Measurements from ENCODE around the gene LIPE.

The LIPE gene

GRCh38 chr19:42407085-42407815, 19.9 kb downstream of the LIPE start:
- Histone ChIP-seq H3K4me3 (ENCODE audit: low read length) (no peak overlapping the region), H3K9me3 (ENCODE audit: control insufficient read depth, low read length) (no peaks in the 10 kb centered on the region), H3K4me1 (ENCODE audit: control insufficient read depth, insufficient read depth, low read length) (peaks cover 11% of the 10 kb centered on the region), H3K27me3 (ENCODE audit: control insufficient read depth, insufficient read depth, low read length) (no peaks in the 10 kb centered on the region), H3K9ac (ENCODE audit: low read length) (no peak overlapping the region), H3K36me3 (ENCODE audit: control insufficient read depth, insufficient read depth, low read length) (peaks cover 4% of the 10 kb centered on the region)

- Histone ChIP-seq H3K36me3 (ENCODE audit: control insufficient read depth, insufficient read depth, low read length) (peaks cover 4% of the 10 kb centered on the region), H3K4me1 (ENCODE audit: control insufficient read depth, insufficient read depth, low read length) (peaks cover 9% of the 10 kb centered on the region), H3K9me3 (ENCODE audit: control insufficient read depth, low read length) (no peaks in the 10 kb centered on the region), H3K9ac (ENCODE audit: low read length) (no peak overlapping the region), H3K4me3 (ENCODE audit: low read length) (no peak overlapping the region), H3K27me3 (ENCODE audit: control insufficient read depth, insufficient read depth, low read length) (no peaks in the 10 kb centered on the region)
Measured at GRCh38 chr19:42406111-42406510, 21.1 kb downstream of the LIPE start.

GRCh38 chr19:42403586-42403985, 23.6 kb downstream of the LIPE start:
- H3K9ac ChIP-seq (ENCODE audit: low read length), result no peak overlapping the region
- peaks cover 7% of the 10 kb centered on the region for H3K4me1 ChIP-seq (ENCODE audit: control insufficient read depth, insufficient read depth, low read length)
- peaks cover 4% of the 10 kb centered on the region for H3K36me3 ChIP-seq (ENCODE audit: control insufficient read depth, insufficient read depth, low read length)
- no peaks in the 10 kb centered on the region for H3K9me3 ChIP-seq (ENCODE audit: control insufficient read depth, low read length)
- no peak overlapping the region for H3K4me3 ChIP-seq (ENCODE audit: low read length)
- H3K27me3 ChIP-seq (ENCODE audit: control insufficient read depth, insufficient read depth, low read length), result no peaks in the 10 kb centered on the region

- no peak overlapping the region for H3K9ac ChIP-seq (ENCODE audit: low read length)
- no peaks in the 10 kb centered on the region for H3K27me3 ChIP-seq (ENCODE audit: control insufficient read depth, insufficient read depth, low read length)
- peaks cover 9% of the 10 kb centered on the region for H3K4me1 ChIP-seq (ENCODE audit: control insufficient read depth, insufficient read depth, low read length)
- H3K36me3 ChIP-seq (ENCODE audit: control insufficient read depth, insufficient read depth, low read length), result peaks cover 4% of the 10 kb centered on the region
- H3K9me3 ChIP-seq (ENCODE audit: control insufficient read depth, low read length), result no peaks in the 10 kb centered on the region
- H3K4me3 ChIP-seq (ENCODE audit: low read length), result no peak overlapping the region
Measured at GRCh38 chr19:42402376-42403116, 24.6 kb downstream of the LIPE start.

- Histone ChIP-seq H3K9me3 (ENCODE audit: control insufficient read depth, low read length) (no peaks in the 10 kb centered on the region), H3K27me3 (ENCODE audit: control insufficient read depth, insufficient read depth, low read length) (no peaks in the 10 kb centered on the region), H3K9ac (ENCODE audit: low read length) (peak overlapping the region; percentile 45), H3K4me3 (ENCODE audit: low read length) (no peak overlapping the region), H3K36me3 (ENCODE audit: control insufficient read depth, insufficient read depth, low read length) (peaks cover 4% of the 10 kb centered on the region), H3K4me1 (ENCODE audit: control insufficient read depth, insufficient read depth, low read length) (peaks cover 14% of the 10 kb centered on the region)
Measured at GRCh38 chr19:42401365-42402303, 25.6 kb downstream of the LIPE start.

GRCh38 chr19:42400404-42400803, 26.8 kb downstream of the LIPE start:
- H3K9ac ChIP-seq (ENCODE audit: low read length), result no peak overlapping the region
- peaks cover 18% of the 10 kb centered on the region for H3K4me1 ChIP-seq (ENCODE audit: control insufficient read depth, insufficient read depth, low read length)
- no peak overlapping the region for H3K4me3 ChIP-seq (ENCODE audit: low read length)

GRCh38 chr19:42397263-42398166, 29.7 kb downstream of the LIPE start:
- Histone ChIP-seq H3K9ac (ENCODE audit: low read length) (peak overlapping the region; percentile 73), H3K36me3 (ENCODE audit: control insufficient read depth, insufficient read depth, low read length) (no peaks in the 10 kb centered on the region), H3K4me1 (ENCODE audit: control insufficient read depth, insufficient read depth, low read length) (peaks cover 18% of the 10 kb centered on the region), H3K27me3 (ENCODE audit: control insufficient read depth, insufficient read depth, low read length) (no peaks in the 10 kb centered on the region), H3K4me3 (ENCODE audit: low read length) (peak overlapping the region; percentile 70), H3K9me3 (ENCODE audit: control insufficient read depth, low read length) (no peaks in the 10 kb centered on the region)

More at GRCh38 chr19:42400404-42400803, 26.8 kb downstream of the LIPE start:
- no peaks in the 10 kb centered on the region for H3K36me3 ChIP-seq (ENCODE audit: control insufficient read depth, insufficient read depth, low read length)
- no peaks in the 10 kb centered on the region for H3K9me3 ChIP-seq (ENCODE audit: control insufficient read depth, low read length)
- H3K27me3 ChIP-seq (ENCODE audit: control insufficient read depth, insufficient read depth, low read length), result no peaks in the 10 kb centered on the region

GRCh38 chr19:42396381-42397262, 30.6 kb downstream of the LIPE start:
- H3K27me3 ChIP-seq (ENCODE audit: control insufficient read depth, insufficient read depth, low read length), result peaks cover 4% of the 10 kb centered on the region
- peaks cover 18% of the 10 kb centered on the region for H3K4me1 ChIP-seq (ENCODE audit: control insufficient read depth, insufficient read depth, low read length)
- peak overlapping the region; percentile 70 for H3K4me3 ChIP-seq (ENCODE audit: low read length)
- peak overlapping the region; percentile 79 for H3K9ac ChIP-seq (ENCODE audit: low read length)
- H3K9me3 ChIP-seq (ENCODE audit: control insufficient read depth, low read length), result no peaks in the 10 kb centered on the region
- no peaks in the 10 kb centered on the region for H3K36me3 ChIP-seq (ENCODE audit: control insufficient read depth, insufficient read depth, low read length)

GRCh38 chr19:42394751-42395150, 32.4 kb downstream of the LIPE start:
- Histone ChIP-seq H3K9me3 (ENCODE audit: control insufficient read depth, low read length) (no peaks in the 10 kb centered on the region), H3K27me3 (ENCODE audit: control insufficient read depth, insufficient read depth, low read length) (peaks cover 18% of the 10 kb centered on the region), H3K4me3 (ENCODE audit: low read length) (no peak overlapping the region), H3K9ac (ENCODE audit: low read length) (no peak overlapping the region), H3K4me1 (ENCODE audit: control insufficient read depth, insufficient read depth, low read length) (peaks cover 12% of the 10 kb centered on the region), H3K36me3 (ENCODE audit: control insufficient read depth, insufficient read depth, low read length) (no peaks in the 10 kb centered on the region)

GRCh38 chr19:42392165-42392564, 35.0 kb downstream of the LIPE start:
- H3K36me3 ChIP-seq (ENCODE audit: control insufficient read depth, insufficient read depth, low read length), result no peaks in the 10 kb centered on the region
- peaks cover 6% of the 10 kb centered on the region for H3K4me1 ChIP-seq (ENCODE audit: control insufficient read depth, insufficient read depth, low read length)
- no peak overlapping the region for H3K4me3 ChIP-seq (ENCODE audit: low read length)
- peaks cover 29% of the 10 kb centered on the region for H3K27me3 ChIP-seq (ENCODE audit: control insufficient read depth, insufficient read depth, low read length)
- no peaks in the 10 kb centered on the region for H3K9me3 ChIP-seq (ENCODE audit: control insufficient read depth, low read length)
- no peak overlapping the region for H3K9ac ChIP-seq (ENCODE audit: low read length)
